ENCODE measurements around the gene HNRNPK. TPM values are rescaled to one million over a fixed set of nuclear protein-coding genes. Genes with fewer than 3 reads are reported as not detected.

The HNRNPK gene
- total RNA-seq, 1 donor from 2014 or later: 353 TPM

GRCh38 chr9:84002344-84002743 lies 22.3 kb upstream of the HNRNPK start:
- Histone ChIP-seq H3K9me3 (no peaks in the 10 kb centered on the region), H3K4me1 (no peaks in the 10 kb centered on the region), H3K27me3 (no peaks in the 10 kb centered on the region), H3K36me3 (no peaks in the 10 kb centered on the region), H3K27ac (peak overlapping the region; percentile 34), H3K4me3 (no peak overlapping the region)
- peak; percentile 44 for ATAC-seq
- TF ChIP-seq, protein P1, sequence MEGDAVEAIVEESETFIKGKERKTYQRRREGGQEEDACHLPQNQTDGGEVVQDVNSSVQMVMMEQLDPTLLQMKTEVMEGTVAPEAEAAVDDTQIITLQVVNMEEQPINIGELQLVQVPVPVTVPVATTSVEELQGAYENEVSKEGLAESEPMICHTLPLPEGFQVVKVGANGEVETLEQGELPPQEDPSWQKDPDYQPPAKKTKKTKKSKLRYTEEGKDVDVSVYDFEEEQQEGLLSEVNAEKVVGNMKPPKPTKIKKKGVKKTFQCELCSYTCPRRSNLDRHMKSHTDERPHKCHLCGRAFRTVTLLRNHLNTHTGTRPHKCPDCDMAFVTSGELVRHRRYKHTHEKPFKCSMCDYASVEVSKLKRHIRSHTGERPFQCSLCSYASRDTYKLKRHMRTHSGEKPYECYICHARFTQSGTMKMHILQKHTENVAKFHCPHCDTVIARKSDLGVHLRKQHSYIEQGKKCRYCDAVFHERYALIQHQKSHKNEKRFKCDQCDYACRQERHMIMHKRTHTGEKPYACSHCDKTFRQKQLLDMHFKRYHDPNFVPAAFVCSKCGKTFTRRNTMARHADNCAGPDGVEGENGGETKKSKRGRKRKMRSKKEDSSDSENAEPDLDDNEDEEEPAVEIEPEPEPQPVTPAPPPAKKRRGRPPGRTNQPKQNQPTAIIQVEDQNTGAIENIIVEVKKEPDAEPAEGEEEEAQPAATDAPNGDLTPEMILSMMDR (IDR thresholded peaks at IDR 0.05): no peak
- intact Hi-C loops (cut with DNase I): no loop called here
- DNase-seq: no peak

- Histone ChIP-seq H3K27ac (no peak overlapping the region), H3K36me3 (no peaks in the 10 kb centered on the region), H3K27me3 (no peaks in the 10 kb centered on the region), H3K9me3 (no peaks in the 10 kb centered on the region), H3K4me3 (no peak overlapping the region), H3K4me1 (no peaks in the 10 kb centered on the region)
- ATAC-seq: peak; percentile 45
- TF ChIP-seq, protein P1 (IDR thresholded peaks at IDR 0.05): no peak
- intact Hi-C loops (cut with DNase I): no loop called here
- no peak for DNase-seq
Observed at GRCh38 chr9:84001621-84002020, 21.6 kb upstream of the HNRNPK start.

DNA sequence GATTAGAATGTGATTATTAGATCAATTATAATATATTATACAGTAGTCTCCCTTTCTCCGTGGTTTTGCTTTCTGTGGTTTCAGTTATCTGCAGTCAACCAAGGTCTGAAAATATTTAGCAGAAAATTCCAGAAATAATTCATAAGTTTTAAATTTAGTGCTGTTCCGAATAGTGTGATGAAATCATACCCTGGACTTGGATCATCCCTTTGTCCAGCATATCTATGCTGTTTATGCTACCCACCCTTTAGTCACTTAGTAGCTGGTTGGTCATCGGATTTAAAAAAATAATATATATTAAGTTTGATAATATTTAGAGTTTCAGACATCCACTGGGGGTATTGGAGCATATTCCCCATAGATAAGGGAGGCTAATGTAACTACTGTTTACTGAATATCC lies 20.2 kb upstream of the HNRNPK start:
- intact Hi-C loops (cut with DNase I): no loop called here
- Histone ChIP-seq H3K4me1 (no peaks in the 10 kb centered on the region), H3K27me3 (no peaks in the 10 kb centered on the region), H3K9me3 (no peaks in the 10 kb centered on the region), H3K36me3 (no peaks in the 10 kb centered on the region), H3K27ac (no peak overlapping the region), H3K4me3 (no peak overlapping the region)
- DNase-seq (no peak), ATAC-seq (no peak)
- TF ChIP-seq, protein P1 (IDR thresholded peaks at IDR 0.05): no peak

DNA sequence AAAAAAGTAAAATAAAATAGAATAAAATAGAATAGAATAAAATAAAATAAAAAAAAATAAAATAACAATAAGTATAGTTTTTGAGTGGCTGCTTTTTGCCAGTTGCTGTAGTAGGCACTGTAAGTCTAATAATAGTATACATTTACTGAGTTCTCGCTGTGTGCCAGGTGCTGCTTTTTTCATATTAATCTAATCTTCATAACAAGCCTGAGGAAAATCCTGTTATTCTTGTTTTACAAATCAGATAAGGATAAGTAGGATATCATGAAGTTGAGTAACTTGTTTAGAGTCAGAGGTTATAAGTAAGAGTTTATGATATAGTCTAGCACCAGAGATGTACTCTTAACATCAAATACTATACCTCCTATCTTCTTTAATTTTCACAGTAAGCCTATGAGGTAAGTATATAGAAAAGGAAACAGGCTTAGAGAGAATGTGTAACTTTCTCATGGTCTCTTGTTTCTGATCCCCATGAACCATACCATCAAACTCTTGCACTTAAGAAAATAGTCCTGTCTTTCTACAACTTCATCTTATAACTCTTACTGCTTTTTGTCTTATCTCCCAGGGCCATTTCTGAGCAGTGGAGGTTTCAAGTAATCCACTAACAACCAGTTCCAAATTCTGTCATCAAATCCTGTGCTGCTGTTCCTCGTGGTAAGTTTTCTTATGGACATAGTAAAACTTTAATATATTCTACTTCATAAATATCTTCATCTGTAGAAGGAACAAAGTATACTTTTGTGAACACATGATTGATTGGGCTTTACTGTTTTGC lies 19.3 kb upstream of the HNRNPK start:
- H3K4me1 ChIP-seq: no peaks in the 10 kb centered on the region
- H3K9me3 ChIP-seq: no peaks in the 10 kb centered on the region
- no peak overlapping the region for H3K4me3 ChIP-seq
- TF ChIP-seq, protein P1 (IDR thresholded peaks at IDR 0.05): no peak
- no peaks in the 10 kb centered on the region for H3K27me3 ChIP-seq
- DNase-seq: no peak
- no peak for ATAC-seq
- H3K27ac ChIP-seq: no peak overlapping the region
- H3K36me3 ChIP-seq: no peaks in the 10 kb centered on the region
- intact Hi-C loops (cut with DNase I): no loop called here

GRCh38 chr9:83996126-83996525 lies 16.1 kb upstream of the HNRNPK start:
- intact Hi-C loops (cut with DNase I): no loop called here

More at GRCh38 chr9:83996126-83996525, 16.1 kb upstream of the HNRNPK start:
- Histone ChIP-seq H3K36me3 (no peaks in the 10 kb centered on the region), H3K27ac (no peak overlapping the region), H3K9me3 (no peaks in the 10 kb centered on the region), H3K4me1 (no peaks in the 10 kb centered on the region), H3K4me3 (no peak overlapping the region), H3K27me3 (no peaks in the 10 kb centered on the region)
- TF ChIP-seq, protein P1 (IDR thresholded peaks at IDR 0.05): no peak
- no peak for ATAC-seq
- no peak for DNase-seq

All from upper lobe of right lung (tissue), 1 donor.